Activated CD8-positive, alpha-beta T cell treated with anti-CD3 and anti-CD28 coated beads, Interleukin-2, amount 10 ng/mL, durations not matched to agents 7 days and 5 days (primary cell): ENCODE data around the gene SEMA3C. TPM values are rescaled to one million over a fixed set of nuclear protein-coding genes. Genes with fewer than 3 reads are reported as not detected.

Source experiments
- ATAC-seq: fragments of 150-1000 bp; cut with Tn5 transposase; one replicate; pipeline ENCODE4 v1.10.0; 2021; ENCODE audit warnings: moderate library complexity
- CTCF ChIA-PET: fragments of 350-600 bp; sonication (Branson Sonifier 250); formaldehyde crosslinking; loops from one replicate; lab custom pipeline; 2021; ENCODE audit warnings: antibody characterized with exemption; lab: Charles Lee
- POLR2A ChIA-PET: fragments of 350-600 bp; sonication (Branson Sonifier 250); formaldehyde crosslinking; loops from one replicate; lab custom pipeline; 2021; ENCODE audit warnings: antibody characterized with exemption; lab: Charles Lee
- DNase-seq: peaks from one replicate; pipeline ENCODE4 v3.0.0-alpha.2; 2020
- H3K27ac Mint-ChIP-seq: one replicate; pipeline ENCODE4 v1.8.0; 2021; ENCODE audit warnings: mild to moderate bottlenecking, mixed read lengths
- H3K27me3 Mint-ChIP-seq: one replicate; pipeline ENCODE4 v1.8.0; 2021; ENCODE audit warnings: low read depth, mixed read lengths
- H3K36me3 Mint-ChIP-seq: one replicate; pipeline ENCODE4 v1.8.0; 2021; ENCODE audit warnings: low read depth, mixed read lengths
- H3K4me1 Mint-ChIP-seq: one replicate; pipeline ENCODE4 v1.8.0; 2021; ENCODE audit warnings: low read depth, mixed read lengths
- H3K4me3 Mint-ChIP-seq: one replicate; pipeline ENCODE4 v1.8.0; 2021; ENCODE audit warnings: mild to moderate bottlenecking, mixed read lengths
- H3K9me3 Mint-ChIP-seq: one replicate; pipeline ENCODE4 v1.8.0; 2022; ENCODE audit warnings: mixed read lengths; ENCODE audit not compliant: insufficient read depth
- total RNA-seq, 2 experiments: library from RNA; stranded (reverse); gene quantifications; one replicate each; pipeline ENCODE4 v1.2.3, GENCODE V29; 2021

Gene SEMA3C
- total RNA-seq, 2 experiments from 2014 or later, result not detected

GRCh38 chr7:80900583-80901576 lies 18.0 kb downstream of the SEMA3C start:
- ChIA-PET CTCF (no interaction called here), POLR2A (no interaction called here)

DNA sequence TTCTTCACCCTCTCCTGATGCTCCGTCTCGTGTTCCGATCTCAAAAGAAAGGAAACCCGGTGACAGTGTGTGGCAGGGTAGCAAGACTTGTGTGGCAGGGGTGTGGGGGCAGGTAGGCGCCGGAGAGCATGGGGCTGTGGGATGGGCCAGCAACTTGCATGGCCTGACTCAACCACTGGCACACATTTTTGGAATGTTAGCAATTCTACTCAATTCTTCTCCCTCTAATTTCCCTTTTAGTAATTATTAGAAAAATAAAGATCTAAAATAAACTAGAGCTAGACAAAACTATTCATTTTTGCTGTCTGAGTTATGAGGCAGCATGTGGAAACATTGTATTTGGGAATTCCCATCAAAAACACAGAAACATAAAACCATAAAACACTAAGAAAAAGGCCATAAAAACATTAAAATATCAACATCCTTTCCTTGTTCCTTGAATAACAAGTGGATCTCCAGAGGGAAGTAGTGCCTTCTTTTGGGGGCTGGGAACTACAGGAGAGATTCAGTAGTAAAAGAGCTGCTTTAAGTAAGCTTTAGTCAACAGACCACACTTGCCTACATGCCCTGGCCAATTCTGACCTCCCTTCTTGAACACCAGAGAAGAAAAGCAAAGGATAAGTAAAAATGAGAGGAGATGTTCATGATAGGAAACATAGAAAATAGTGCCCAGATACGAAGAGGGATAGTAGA lies 21.8 kb downstream of the SEMA3C start:
- no peaks in the 10 kb centered on the region for H3K4me1 Mint-ChIP-seq
- H3K4me3 Mint-ChIP-seq, result no peak overlapping the region
- no peaks in the 10 kb centered on the region for H3K27me3 Mint-ChIP-seq
- H3K9me3 Mint-ChIP-seq, result no peaks in the 10 kb centered on the region
- POLR2A ChIA-PET, result no interaction called here
- DNase-seq (no peak), ATAC-seq (no peak)
- CTCF ChIA-PET, result no interaction called here
- H3K36me3 Mint-ChIP-seq, result no peaks in the 10 kb centered on the region
- no peak overlapping the region for H3K27ac Mint-ChIP-seq

More at GRCh38 chr7:80900583-80901576, 18.0 kb downstream of the SEMA3C start:
- Mint-ChIP-seq H3K4me1 (no peaks in the 10 kb centered on the region), H3K4me3 (no peak overlapping the region), H3K27me3 (no peaks in the 10 kb centered on the region), H3K27ac (no peak overlapping the region), H3K36me3 (no peaks in the 10 kb centered on the region), H3K9me3 (no peaks in the 10 kb centered on the region)
- ATAC-seq, result no peak
- no peak for DNase-seq

GRCh38 chr7:80895056-80895455 lies 23.8 kb downstream of the SEMA3C start:
- ATAC-seq, result no peak
- H3K9me3 Mint-ChIP-seq, result no peaks in the 10 kb centered on the region
- H3K36me3 Mint-ChIP-seq, result no peaks in the 10 kb centered on the region
- H3K4me3 Mint-ChIP-seq, result no peak overlapping the region
- no peak for DNase-seq
- H3K27me3 Mint-ChIP-seq, result no peaks in the 10 kb centered on the region
- no peaks in the 10 kb centered on the region for H3K4me1 Mint-ChIP-seq
- CTCF ChIA-PET, result no interaction called here
- POLR2A ChIA-PET, result no interaction called here
- H3K27ac Mint-ChIP-seq, result no peak overlapping the region

- Mint-ChIP-seq H3K4me3 (no peak overlapping the region), H3K27me3 (no peaks in the 10 kb centered on the region), H3K27ac (no peak overlapping the region), H3K36me3 (no peaks in the 10 kb centered on the region), H3K4me1 (no peaks in the 10 kb centered on the region), H3K9me3 (no peaks in the 10 kb centered on the region)
- DNase-seq (no peak), ATAC-seq (no peak)
- POLR2A ChIA-PET, result no interaction called here
- CTCF ChIA-PET, result no interaction called here
Measured at GRCh38 chr7:80891259-80891544, 27.6 kb downstream of the SEMA3C start.

GRCh38 chr7:80890426-80891258 lies 28.2 kb downstream of the SEMA3C start:
- Mint-ChIP-seq H3K27me3 (no peaks in the 10 kb centered on the region), H3K27ac (no peak overlapping the region), H3K36me3 (no peaks in the 10 kb centered on the region), H3K4me3 (no peak overlapping the region), H3K4me1 (no peaks in the 10 kb centered on the region), H3K9me3 (no peaks in the 10 kb centered on the region)
- ATAC-seq (no peak), DNase-seq (no peak)
- POLR2A ChIA-PET, result no interaction called here
- CTCF ChIA-PET, result no interaction called here

DNA sequence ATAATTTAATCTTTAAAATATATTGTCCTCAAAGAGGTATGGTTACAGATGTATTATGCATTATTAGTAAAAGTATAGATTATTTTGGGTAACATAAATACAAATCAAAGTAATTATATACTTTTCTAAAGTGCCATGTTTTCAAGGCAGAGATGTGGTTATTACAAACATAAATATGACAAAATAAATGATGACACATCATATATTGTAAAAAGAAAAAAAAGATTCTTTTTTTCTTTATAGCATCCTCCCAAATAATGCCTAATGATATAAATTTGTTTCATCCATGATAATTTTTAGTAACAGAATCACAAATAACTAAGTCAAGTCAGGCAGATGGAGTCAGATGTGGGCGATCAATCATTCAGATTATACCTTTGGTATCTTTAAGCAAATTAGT lies 29.3 kb downstream of the SEMA3C start:
- Mint-ChIP-seq H3K4me1 (no peaks in the 10 kb centered on the region), H3K36me3 (no peaks in the 10 kb centered on the region), H3K27ac (no peak overlapping the region), H3K27me3 (no peaks in the 10 kb centered on the region), H3K9me3 (no peaks in the 10 kb centered on the region), H3K4me3 (no peak overlapping the region)
- ChIA-PET POLR2A (no interaction called here), CTCF (no interaction called here)
- DNase-seq (no peak), ATAC-seq (no peak)

DNA sequence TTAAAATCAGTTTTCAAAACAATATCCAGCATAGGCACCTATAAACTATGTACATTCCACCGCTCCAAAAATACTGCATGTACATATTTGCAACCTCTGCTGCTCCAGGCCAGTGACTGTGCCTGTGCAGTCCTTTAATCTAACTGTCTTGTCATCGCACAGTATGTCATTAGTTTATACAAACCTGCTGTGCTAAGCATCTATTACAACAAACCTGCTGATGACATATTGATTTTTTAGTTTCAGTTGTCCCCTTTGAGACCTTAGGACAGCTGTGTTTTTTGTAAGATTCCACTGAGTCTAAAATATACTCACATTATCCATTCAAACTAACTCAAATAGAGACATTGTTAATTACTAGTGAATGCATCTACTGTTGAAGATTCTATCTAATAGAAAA lies 33.1 kb downstream of the SEMA3C start:
- Mint-ChIP-seq H3K4me1 (no peaks in the 10 kb centered on the region), H3K9me3 (no peaks in the 10 kb centered on the region), H3K36me3 (no peaks in the 10 kb centered on the region), H3K27ac (no peak overlapping the region), H3K4me3 (no peak overlapping the region), H3K27me3 (no peaks in the 10 kb centered on the region)
- POLR2A ChIA-PET, result no interaction called here
- ATAC-seq (no peak), DNase-seq (no peak)
- CTCF ChIA-PET, result no interaction called here

- Mint-ChIP-seq H3K4me1 (no peaks in the 10 kb centered on the region), H3K27ac (no peak overlapping the region), H3K27me3 (no peaks in the 10 kb centered on the region), H3K4me3 (no peak overlapping the region), H3K36me3 (no peaks in the 10 kb centered on the region), H3K9me3 (no peaks in the 10 kb centered on the region)
- no peak for DNase-seq
- ChIA-PET CTCF (no interaction called here), POLR2A (no interaction called here)
- no peak for ATAC-seq
Measured at GRCh38 chr7:80884511-80885195, 34.2 kb downstream of the SEMA3C start.

- H3K9me3 Mint-ChIP-seq, result no peaks in the 10 kb centered on the region
- H3K36me3 Mint-ChIP-seq, result no peaks in the 10 kb centered on the region
- H3K27me3 Mint-ChIP-seq, result no peaks in the 10 kb centered on the region
- DNase-seq (no peak), ATAC-seq (no peak)
- POLR2A ChIA-PET, result no interaction called here
- H3K27ac Mint-ChIP-seq, result no peak overlapping the region
- H3K4me3 Mint-ChIP-seq, result no peak overlapping the region
- no peaks in the 10 kb centered on the region for H3K4me1 Mint-ChIP-seq
- CTCF ChIA-PET, result no interaction called here
Measured at GRCh38 chr7:80883154-80884025, 35.5 kb downstream of the SEMA3C start.

GRCh38 chr7:80882213-80882801 lies 36.5 kb downstream of the SEMA3C start:
- POLR2A ChIA-PET, result no interaction called here
- no peak for ATAC-seq

More at GRCh38 chr7:80882213-80882801, 36.5 kb downstream of the SEMA3C start:
- no peak overlapping the region for H3K27ac Mint-ChIP-seq
- DNase-seq, result no peak
- no peaks in the 10 kb centered on the region for H3K9me3 Mint-ChIP-seq
- no peaks in the 10 kb centered on the region for H3K36me3 Mint-ChIP-seq
- no peaks in the 10 kb centered on the region for H3K27me3 Mint-ChIP-seq
- no peak overlapping the region for H3K4me3 Mint-ChIP-seq
- H3K4me1 Mint-ChIP-seq, result no peaks in the 10 kb centered on the region
- CTCF ChIA-PET, result no interaction called here
